CD14-positive monocyte (primary cell): ENCODE results near the gene HES3. TPM values are rescaled to one million over a fixed set of nuclear protein-coding genes. Genes with fewer than 3 reads are reported as not detected.

Experiments
- DNase-seq, 3 donors: peaks; one replicate each; pipeline ENCODE4 v3.0.0-alpha.2; 2011 to 2022
- H2AFZ ChIP-seq: 2 replicates; pipeline ENCODE4 v1.6.0; 2012; ENCODE audit warnings: mild to moderate bottlenecking, low read depth, low read length, inconsistent platforms; ENCODE audit not compliant: insufficient read depth, poor library complexity, severe bottlenecking
- H3K27ac ChIP-seq, 2 donors: 1 replicate in 1 of 2; 2 replicates in 1 of 2; pipeline ENCODE4 v1.5.1; 2012 to 2013; ENCODE audit warnings: low read length in 2 of 2, control low read depth in 1 of 2, inconsistent platforms in 1 of 2, low read depth in 1 of 2, mild to moderate bottlenecking in 1 of 2
- H3K27me3 ChIP-seq, 2 donors: one replicate each; pipeline versions ENCODE4 v1.6.0 to v1.6.1; 2011 to 2013; ENCODE audit warnings: low read length in 2 of 2; ENCODE audit not compliant: control insufficient read depth in 2 of 2, insufficient read depth in 2 of 2
- H3K36me3 ChIP-seq, 2 donors: replicated peaks in 1 of 2; 1 replicate in 1 of 2; 2 replicates in 1 of 2; pipeline versions ENCODE4 v1.5.1 to v1.6.1; 2012 to 2013; ENCODE audit warnings: low read length in 2 of 2, control low read depth in 1 of 2, inconsistent platforms in 1 of 2, mild to moderate bottlenecking in 1 of 2; ENCODE audit not compliant: insufficient read depth in 2 of 2, control insufficient read depth in 1 of 2
- H3K4me1 ChIP-seq, 2 donors: 1 replicate in 1 of 2; 2 replicates in 1 of 2; pipeline versions ENCODE4 v1.5.1 to v1.6.1; 2012 to 2013; ENCODE audit warnings: low read length in 2 of 2, control low read depth in 1 of 2, inconsistent platforms in 1 of 2, mild to moderate bottlenecking in 1 of 2, moderate library complexity in 1 of 2; ENCODE audit not compliant: insufficient read depth in 2 of 2, control insufficient read depth in 1 of 2
- H3K4me2 ChIP-seq: replicated peaks from 2 replicates; pipeline ENCODE3; 2012; ENCODE audit warnings: low read length, moderate library complexity, mild to moderate bottlenecking; ENCODE audit not compliant: poor library complexity, severe bottlenecking; ENCODE audit errors: extremely low read depth
- H3K4me3 ChIP-seq, 3 experiments: fragments of 200-600 bp in 1 of 3; sonication (generic) in 1 of 3; replicated peaks in 1 of 3; 1 replicate in 2 of 3; 2 replicates in 1 of 3; pipeline ENCODE4 v1.5.1; 2011 to 2013; ENCODE audit warnings: low read length in 3 of 3, mild to moderate bottlenecking in 3 of 3, control low read depth in 2 of 3, low read depth in 2 of 3, inconsistent platforms in 1 of 3, moderate library complexity in 1 of 3
- H3K79me2 ChIP-seq: 2 replicates; pipeline ENCODE4 v1.6.0; 2012; ENCODE audit warnings: mild to moderate bottlenecking, control low read depth, inconsistent platforms, low read length, moderate library complexity; ENCODE audit not compliant: insufficient read depth
- H3K9ac ChIP-seq: 2 replicates; pipeline ENCODE4 v1.6.0; 2017; ENCODE audit warnings: low read length, mild to moderate bottlenecking; ENCODE audit not compliant: insufficient read depth, poor library complexity, severe bottlenecking
- H3K9me3 ChIP-seq, 2 donors: replicated peaks in 1 of 2; 1 replicate in 1 of 2; 2 replicates in 1 of 2; pipeline versions ENCODE4 v1.5.1 to v1.6.1; 2012 to 2013; ENCODE audit warnings: low read length in 2 of 2, control low read depth in 1 of 2; ENCODE audit not compliant: control insufficient read depth in 1 of 2, insufficient read depth in 1 of 2
- H4K20me1 ChIP-seq: 2 replicates; pipeline ENCODE4 v1.6.0; 2012; ENCODE audit warnings: mild to moderate bottlenecking, low read length, control low read depth, moderate library complexity; ENCODE audit not compliant: insufficient read depth
- H3K27ac Mint-ChIP-seq, 7 donors: one replicate each; pipeline ENCODE4 v1.8.0; 2020; ENCODE audit warnings: mild to moderate bottlenecking in 7 of 7, mixed read lengths in 7 of 7, moderate library complexity in 6 of 7, inconsistent platforms in 2 of 7
- H3K27me3 Mint-ChIP-seq, 3 donors: one replicate each; pipeline ENCODE4 v1.8.0; 2021 to 2022; ENCODE audit warnings: low read depth in 3 of 3, mild to moderate bottlenecking in 3 of 3, mixed read lengths in 3 of 3, moderate library complexity in 3 of 3, inconsistent platforms in 1 of 3
- H3K36me3 Mint-ChIP-seq, 2 donors: one replicate each; pipeline ENCODE4 v1.8.0; 2020; ENCODE audit warnings: mixed read lengths in 2 of 2, inconsistent platforms in 1 of 2, mild to moderate bottlenecking in 1 of 2
- H3K4me1 Mint-ChIP-seq: one replicate; pipeline ENCODE4 v1.8.0; 2020; ENCODE audit warnings: mild to moderate bottlenecking, mixed read lengths
- H3K4me3 Mint-ChIP-seq, 2 donors: one replicate each; pipeline ENCODE4 v1.8.0; 2020; ENCODE audit warnings: mild to moderate bottlenecking in 2 of 2, mixed read lengths in 2 of 2, moderate library complexity in 1 of 2
- H3K9me3 Mint-ChIP-seq, 7 donors: one replicate each; pipeline ENCODE4 v1.8.0; 2020 to 2022; ENCODE audit warnings: mixed read lengths in 7 of 7, mild to moderate bottlenecking in 6 of 7, moderate library complexity in 6 of 7, inconsistent platforms in 2 of 7
- CTCF ChIP-seq: fragments of 200-600 bp; IDR thresholded peaks from one replicate; pipeline ENCODE4 v1.8.0; 2022; ENCODE audit warnings: antibody characterized with exemption, mild to moderate bottlenecking
- WGBS: methylation state at CpG from one replicate; pipeline ENCODE4 v1.1.5; 2013; ENCODE audit warnings: missing lambda C conversion rate; ENCODE audit not compliant: insufficient coverage; 5-methylcytosine and 5-hydroxymethylcytosine counted together
- intact Hi-C, 2 donors: fragments of 100-400 bp; cut with micrococcal nuclease; formaldehyde crosslinking; loops; one replicate each; pipeline versions ENCODE4 v1.15.0 to v1.15.1; 2023
- polyA minus RNA-seq: library from RNA; depleted of rRNA, polyadenylated mRNA; stranded (reverse); fragments of >200 nt; gene quantifications from 2 replicates; pipeline ENCODE4 v1.2.3, GENCODE V29; 2012
- polyA plus RNA-seq, 3 donors: library from polyadenylated mRNA; depleted of rRNA in 1 of 3; unstranded in 2 of 3; stranded (reverse) in 1 of 3; fragments of 300-500 nt in 2 of 3; fragments of >200 nt in 1 of 3; fragmentation: Illumina TruSeq in 2 of 3; gene quantifications; 1 replicate in 2 of 3; 2 replicates in 1 of 3; pipeline ENCODE4 v1.2.3, GENCODE V29; 2012 to 2021
- total RNA-seq, 12 experiments: library from RNA in 1 of 12; stranded (reverse) in 1 of 12; fragments of 120-200 nt in 1 of 12; gene quantifications; one replicate each; pipeline ENCODE4 v1.2.4 and lab custom pipeline; 2013 to 2026; ENCODE audit warnings: mixed read lengths in 6 of 12, inconsistent platforms in 1 of 12

The HES3 gene
- total RNA-seq (2013): not detected
- not detected for polyA plus RNA-seq
- polyA minus RNA-seq: not detected in 2 replicates
- 0 to 0.06 (median 0) reads per million in 11 experiments for total RNA-seq (lab: John Stamatoyannopoulos, UW)

GRCh38 chr1:6243993-6244392 is at the start of gene HES3:
Gene HES3 (plus strand): TSS chr1:6244179. CDS start chr1:6244366, 187 bp downstream.
- intact Hi-C loops: loop anchor here (2.0 to 10.0 kb wide), 4 partner anchors 139 to 191 kb away; partner anchors contain the start of gene ACOT7 (in 1 of the 2)
- Mint-ChIP-seq H3K4me3 (peak within 1 kb of the TSS in 1 of 2 donors; percentile 83), H3K27ac (no peak within 1 kb of the TSS), H3K36me3 (peaks cover 0 to 7% of the 10 kb centered on the region in 2 donors), H3K9me3 (peaks cover 0 to 24% (median 4%) of the 10 kb centered on the region in 7 donors), H3K4me1 (peaks cover 10% of the 10 kb centered on the region), H3K27me3 (peaks cover 82 to 96% (median 91%) of the 10 kb centered on the region in 3 donors)
- Histone ChIP-seq H3K9ac (no peak within 1 kb of the TSS), H3K9me3 (peaks cover 0 to 21% of the 10 kb centered on the region in 2 donors), H3K4me1 (peaks cover 0 to 21% of the 10 kb centered on the region in 2 donors), H3K27me3 (peaks cover 32 to 90% of the 10 kb centered on the region in 2 donors), H2AFZ (no peak within 1 kb of the TSS), H3K4me3 (no peak within 1 kb of the TSS), H3K27ac (no peak within 1 kb of the TSS), H3K36me3 (no peaks in the 10 kb centered on the region), H4K20me1 (peaks cover 9% of the 10 kb centered on the region), H3K4me2 (no peak within 1 kb of the TSS), H3K79me2 (no peaks in the 10 kb centered on the region)
- no peak for TF ChIP-seq CTCF
- DNase-seq: no peak
- 6% methylated on average over 12 of the region's 16 CpGs for WGBS

GRCh38 chr1:6197746-6198427 is 46.1 kb upstream of the HES3 start:
- Mint-ChIP-seq H3K4me1 (peaks cover 27% of the 10 kb centered on the region), H3K27ac (peak overlapping the region in 3 of 7 donors; percentile 1 to 81 (median 19)), H3K9me3 (peaks cover 0 to 6% (median 4%) of the 10 kb centered on the region in 7 donors), H3K4me3 (peak overlapping the region in 1 of 2 donors; percentile 88), H3K27me3 (peaks cover 5 to 10% (median 6%) of the 10 kb centered on the region in 3 donors), H3K36me3 (peaks cover 37 to 48% of the 10 kb centered on the region in 2 donors)
- peak overlapping the region; percentile 99 for H3K4me2 ChIP-seq
- intact Hi-C loops: loop anchor here in 1 of 2 donors (2.0 to 5.0 kb wide), 2 partner anchors 37 to 206 kb away; partner anchors contain the start of genes ICMT and NPHP4
- 92% methylated on average over 4 of the region's 6 CpGs for WGBS
- peaks cover 50% of the 10 kb centered on the region for H3K79me2 ChIP-seq
- H4K20me1 ChIP-seq: peaks cover 59% of the 10 kb centered on the region
- peaks cover 20 to 30% of the 10 kb centered on the region in 2 donors for H3K4me1 ChIP-seq
- no peaks in the 10 kb centered on the region for H3K27me3 ChIP-seq
- no peak overlapping the region for H2AFZ ChIP-seq
- peaks cover 35 to 50% of the 10 kb centered on the region in 2 donors for H3K36me3 ChIP-seq
- H3K27ac ChIP-seq: no peak overlapping the region
- no peak overlapping the region for H3K9ac ChIP-seq
- TF ChIP-seq CTCF: no peak
- H3K4me3 ChIP-seq: peak overlapping the region in 1 of 3 experiments; percentile 97
- H3K9me3 ChIP-seq: no peaks in the 10 kb centered on the region
- peak in 1 of 3 donors; percentile 35 for DNase-seq
